Measurements from ENCODE around the gene PLPPR1. TPM values are rescaled to one million over a fixed set of nuclear protein-coding genes. Genes with fewer than 3 reads are reported as not detected.

PLPPR1 gene
- total RNA-seq, 1 experiment from 2014 or later = not detected

DNA sequence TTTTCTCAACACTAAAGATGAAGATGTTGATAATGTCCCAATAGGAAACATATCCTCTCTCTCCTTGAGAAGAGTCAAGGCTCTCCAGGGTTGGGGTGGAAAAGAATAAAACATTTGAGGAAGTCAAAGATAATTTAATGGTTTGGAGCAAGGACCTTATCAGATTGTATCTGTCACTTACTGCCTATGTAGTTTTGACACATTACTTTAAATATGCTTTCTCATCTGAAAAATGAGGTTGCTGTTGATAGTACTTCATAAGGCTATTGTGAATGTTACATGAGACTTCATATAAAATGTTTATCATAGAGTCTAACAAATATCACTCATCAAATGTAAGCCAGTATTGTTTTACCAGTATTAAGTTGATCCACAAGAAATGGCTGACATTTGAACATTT, 307.6 kb downstream of the PLPPR1 start:
- Histone ChIP-seq H3K9me2 (ENCODE audit: insufficient read depth) (no peaks in the 10 kb centered on the region; the same call in 1 of the 2 replicates), H3K4me1 (ENCODE audit: control insufficient read depth in 1 of 2, insufficient read depth in 2 of 2, low read length in 2 of 2) (no peaks in the 10 kb centered on the region), H3K79me2 (ENCODE audit: insufficient read depth, low read length) (no peaks in the 10 kb centered on the region), H3K4me2 (ENCODE audit: low read length) (no peak overlapping the region), H3K27me3 (ENCODE audit: insufficient read depth, low read length) (no peaks in the 10 kb centered on the region), H4K20me1 (ENCODE audit: insufficient read depth) (no peaks in the 10 kb centered on the region), H2AFZ (ENCODE audit: low read depth, low read length, poor library complexity, severe bottlenecking) (no peak overlapping the region), H3K9me3 (ENCODE audit: control insufficient read depth in 1 of 2, insufficient read depth in 1 of 2, low read depth in 1 of 2, low read length in 2 of 2) (no peaks in the 10 kb centered on the region), H3K4me3 (replicated peaks in 1 of 2; ENCODE audit: low read depth in 1 of 2, low read length in 2 of 2) (no peak overlapping the region), H3K36me3 (ENCODE audit: control insufficient read depth in 1 of 2, insufficient read depth in 2 of 2, low read length in 2 of 2) (no peaks in the 10 kb centered on the region), H3K27ac (ENCODE audit: low read depth, low read length) (no peak overlapping the region), H3K9ac (ENCODE audit: low read length) (no peak overlapping the region)
- BruUV-seq (replicated peaks) = no TSS peak
- CTCF ChIA-PET = no interaction called here
- DNase-seq (ENCODE audit: low read depth, low spot score) = no peak
- POLR2A ChIA-PET = no interaction called here
- RAD21 ChIA-PET (ENCODE audit: low non-redundant PET in 1 of 2, low total read pairs in 2 of 2, uncharacterized antibody in 2 of 2, unreplicated experiment in 2 of 2) = no interaction called here
- TF ChIP-seq JUND (IDR thresholded peaks at IDR 0.05) (no peak), POLR2A (IDR thresholded peaks at IDR 0.05; ENCODE audit: borderline replicate concordance, extremely low read depth, insufficient read depth, insufficient read length) (no peak), POLR2AphosphoS5 (IDR thresholded peaks at IDR 0.05; ENCODE audit: low read depth, low read length) (no peak), TCF7L2 (IDR thresholded peaks at IDR 0.05; ENCODE audit: borderline replicate concordance, extremely low read depth, insufficient read depth, insufficient read length) (no peak), SRF (IDR thresholded peaks at IDR 0.05; ENCODE audit: low read depth) (no peak)
- intact Hi-C loops (cut with micrococcal nuclease) = no loop called here
- ATAC-seq = no peak

DNA sequence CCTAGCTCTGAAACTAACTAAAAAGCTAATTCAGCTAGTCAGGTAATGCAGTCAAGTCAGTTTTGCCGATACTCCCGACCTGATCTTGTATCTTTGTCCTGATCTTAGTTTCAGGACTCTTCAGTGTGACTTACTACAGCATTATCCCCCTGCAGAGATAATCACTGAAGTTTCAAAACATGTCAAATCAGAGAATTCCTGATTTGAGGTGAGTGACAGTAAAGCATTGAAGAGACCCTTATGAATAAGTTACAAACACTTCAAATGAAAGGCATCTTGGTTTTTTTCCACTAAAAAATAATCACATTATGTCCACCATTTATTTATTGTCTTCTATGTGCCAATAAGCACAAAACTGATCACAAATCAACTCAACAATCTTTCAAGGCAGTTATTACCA, 308.7 kb downstream of the PLPPR1 start:
- H3K27me3 ChIP-seq (ENCODE audit: insufficient read depth, low read length) = no peaks in the 10 kb centered on the region
- H3K36me3 ChIP-seq (ENCODE audit: control insufficient read depth in 1 of 2, insufficient read depth in 2 of 2, low read length in 2 of 2) = no peaks in the 10 kb centered on the region
- CTCF ChIA-PET = no interaction called here
- no peak overlapping the region for H3K9ac ChIP-seq (ENCODE audit: low read length)
- H3K79me2 ChIP-seq (ENCODE audit: insufficient read depth, low read length) = no peaks in the 10 kb centered on the region
- H3K4me3 ChIP-seq (replicated peaks in 1 of 2; ENCODE audit: low read depth in 1 of 2, low read length in 2 of 2) = no peak overlapping the region
- BruUV-seq (replicated peaks) = no TSS peak
- H3K9me2 ChIP-seq (ENCODE audit: insufficient read depth) = no peaks in the 10 kb centered on the region; the same call in 1 of the 2 replicates
- no peak overlapping the region for H3K4me2 ChIP-seq (ENCODE audit: low read length)
- no peaks in the 10 kb centered on the region for H3K4me1 ChIP-seq (ENCODE audit: control insufficient read depth in 1 of 2, insufficient read depth in 2 of 2, low read length in 2 of 2)
- POLR2A ChIA-PET = no interaction called here
- no peak overlapping the region for H2AFZ ChIP-seq (ENCODE audit: low read depth, low read length, poor library complexity, severe bottlenecking)
- RAD21 ChIA-PET (ENCODE audit: low non-redundant PET in 1 of 2, low total read pairs in 2 of 2, uncharacterized antibody in 2 of 2, unreplicated experiment in 2 of 2) = no interaction called here
- TF ChIP-seq FOSL1 (IDR thresholded peaks at IDR 0.05; ENCODE audit: low read depth) (no peak), CTCF (IDR thresholded peaks at IDR 0.05 in 2 of 3, conservative IDR thresholded peaks at IDR 0.05 in 1 of 3; ENCODE audit: borderline replicate concordance in 1 of 3, insufficient read depth in 1 of 3, low read depth in 2 of 3, low read length in 2 of 3) (no peak), EZH2 (IDR thresholded peaks at IDR 0.05) (no peak), POLR2A (IDR thresholded peaks at IDR 0.05; ENCODE audit: borderline replicate concordance, extremely low read depth, insufficient read depth, insufficient read length) (no peak), SP1 (IDR thresholded peaks at IDR 0.05; ENCODE audit: low read depth) (no peak), EZH2phosphoT487 (IDR thresholded peaks at IDR 0.05; ENCODE audit: borderline replicate concordance) (no peak), EGR1 (IDR thresholded peaks at IDR 0.05; ENCODE audit: low read depth) (no peak), JUND (IDR thresholded peaks at IDR 0.05) (no peak), TCF7L2 (IDR thresholded peaks at IDR 0.05; ENCODE audit: borderline replicate concordance, extremely low read depth, insufficient read depth, insufficient read length) (no peak), ZBTB33 (IDR thresholded peaks at IDR 0.05; ENCODE audit: extremely low read depth, insufficient replicate concordance, low read length) (no peak), POLR2AphosphoS5 (IDR thresholded peaks at IDR 0.05; ENCODE audit: low read depth, low read length) (no peak), RAD21 (IDR thresholded peaks at IDR 0.05; ENCODE audit: low read depth) (no peak), YY1 (IDR thresholded peaks at IDR 0.05; ENCODE audit: extremely low read depth, insufficient replicate concordance, low read depth, low read length) (no peak)
- TF ChIP-seq, protein P1, sequence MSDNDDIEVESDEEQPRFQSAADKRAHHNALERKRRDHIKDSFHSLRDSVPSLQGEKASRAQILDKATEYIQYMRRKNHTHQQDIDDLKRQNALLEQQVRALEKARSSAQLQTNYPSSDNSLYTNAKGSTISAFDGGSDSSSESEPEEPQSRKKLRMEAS (IDR thresholded peaks at IDR 0.05) = no peak
- TF ChIP-seq, protein P2, sequence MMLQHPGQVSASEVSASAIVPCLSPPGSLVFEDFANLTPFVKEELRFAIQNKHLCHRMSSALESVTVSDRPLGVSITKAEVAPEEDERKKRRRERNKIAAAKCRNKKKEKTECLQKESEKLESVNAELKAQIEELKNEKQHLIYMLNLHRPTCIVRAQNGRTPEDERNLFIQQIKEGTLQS (IDR thresholded peaks at IDR 0.05) = no peak
- H3K27ac ChIP-seq (ENCODE audit: low read depth, low read length) = no peak overlapping the region
- intact Hi-C loops (cut with micrococcal nuclease) = no loop called here
- DNase-seq (ENCODE audit: low read depth, low spot score) = no peak
- no peaks in the 10 kb centered on the region for H4K20me1 ChIP-seq (ENCODE audit: insufficient read depth)
- no peaks in the 10 kb centered on the region for H3K9me3 ChIP-seq (ENCODE audit: control insufficient read depth in 1 of 2, insufficient read depth in 1 of 2, low read depth in 1 of 2, low read length in 2 of 2)
- ATAC-seq = no peak
